H7 (cell line): ENCODE measurements around the gene CD72. TPM values are rescaled to one million over a fixed set of nuclear protein-coding genes. Genes with fewer than 3 reads are reported as not detected.
"Not testable (repeated sequence)": the region's sequence is repeated elsewhere in the genome, so short reads cannot be mapped to it uniquely, and the experiment has no call there.

Experiments
- DNase-seq: peaks from one replicate; pipeline ENCODE4 v3.0.0; 2012
- H3K27me3 ChIP-seq: 2 replicates; pipeline ENCODE4 v1.6.0; 2011; ENCODE audit warnings: mild to moderate bottlenecking, low read length; ENCODE audit not compliant: control insufficient read depth, insufficient read depth
- H3K36me3 ChIP-seq: replicated peaks from 2 replicates; pipeline ENCODE4 v1.5.1; 2011; ENCODE audit warnings: low read length; ENCODE audit not compliant: control insufficient read depth, insufficient read depth
- H3K4me3 ChIP-seq: 2 replicates; pipeline ENCODE4 v1.5.1; 2011; ENCODE audit warnings: low read depth, mild to moderate bottlenecking, control low read depth, low read length, moderate library complexity; ENCODE audit not compliant: insufficient read depth
- total RNA-seq: library from RNA; depleted of rRNA; stranded (reverse); fragments of >200 nt; shearing (Covaris generic); gene quantifications from 2 replicates; pipeline ENCODE4 v1.2.3, GENCODE V29; 2014

Gene CD72
- total RNA-seq, 1 experiment from 2014 or later, result 1.9 TPM

DNA sequence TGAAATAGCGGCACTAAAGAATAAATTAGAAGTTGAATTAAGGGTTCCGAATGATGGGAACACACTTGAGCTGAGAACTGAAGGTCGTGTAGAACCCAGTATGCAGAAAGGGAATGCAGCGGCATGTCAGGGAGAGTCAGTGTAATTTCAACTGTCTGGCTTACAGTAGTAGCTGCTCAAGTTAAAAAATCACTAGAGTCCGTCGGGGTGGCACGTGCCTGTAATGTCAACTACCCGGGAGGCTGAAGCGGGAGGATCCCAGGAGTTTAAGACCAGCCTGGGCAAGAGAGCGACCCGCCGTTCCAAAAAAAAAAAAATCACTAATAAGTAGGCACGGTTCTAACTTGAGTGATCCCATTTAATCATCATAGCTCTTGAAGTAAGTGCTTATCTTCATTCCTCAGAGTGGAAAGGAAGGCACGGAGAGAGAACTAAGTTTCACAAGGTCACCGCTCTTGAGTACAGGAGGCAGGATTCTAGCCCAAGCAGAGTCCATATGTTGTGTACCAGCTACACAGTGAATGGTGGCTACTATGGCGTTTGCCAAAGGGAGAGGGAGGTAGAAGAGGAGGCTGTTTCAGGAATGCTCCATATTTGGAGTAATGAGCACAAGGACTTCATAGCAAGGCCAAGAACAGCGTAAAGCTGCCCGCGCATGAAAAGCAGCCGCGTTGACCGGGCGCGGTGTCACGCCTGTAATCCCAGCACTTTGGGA, 38.8 kb upstream of the CD72 start:
- Histone ChIP-seq H3K4me3 (peak overlapping the region; percentile 59), H3K27me3 (no peaks in the 10 kb centered on the region)
- peak; percentile 54 for DNase-seq

DNA sequence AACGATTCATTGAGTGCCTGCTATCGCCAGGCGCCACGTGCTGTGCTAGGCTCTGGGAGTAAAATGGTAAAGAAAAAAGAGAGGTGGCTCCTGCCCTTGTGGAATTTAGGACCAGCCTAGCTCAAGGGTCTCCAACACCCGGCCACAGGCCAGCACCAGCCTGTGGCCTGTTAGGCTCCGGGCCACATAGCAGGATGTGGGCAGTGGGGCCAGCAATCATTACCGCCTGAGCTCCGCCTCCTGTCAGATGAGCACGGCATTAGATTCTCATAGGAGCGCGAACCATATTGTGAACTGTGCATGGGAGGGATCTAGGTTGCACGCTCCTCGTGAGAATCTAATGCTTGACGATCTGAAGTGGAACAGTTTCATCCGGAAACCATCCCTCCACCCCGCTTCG, 38.1 kb upstream of the CD72 start:
- H3K36me3 ChIP-seq, result peaks cover 5% of the 10 kb centered on the region
- H3K4me3 ChIP-seq, result no peak overlapping the region
- DNase-seq, result peak; percentile 10
- no peaks in the 10 kb centered on the region for H3K27me3 ChIP-seq

More for the DNA sequence above, 38.8 kb upstream of the CD72 start:
- H3K36me3 ChIP-seq, result peaks cover 7% of the 10 kb centered on the region

DNA sequence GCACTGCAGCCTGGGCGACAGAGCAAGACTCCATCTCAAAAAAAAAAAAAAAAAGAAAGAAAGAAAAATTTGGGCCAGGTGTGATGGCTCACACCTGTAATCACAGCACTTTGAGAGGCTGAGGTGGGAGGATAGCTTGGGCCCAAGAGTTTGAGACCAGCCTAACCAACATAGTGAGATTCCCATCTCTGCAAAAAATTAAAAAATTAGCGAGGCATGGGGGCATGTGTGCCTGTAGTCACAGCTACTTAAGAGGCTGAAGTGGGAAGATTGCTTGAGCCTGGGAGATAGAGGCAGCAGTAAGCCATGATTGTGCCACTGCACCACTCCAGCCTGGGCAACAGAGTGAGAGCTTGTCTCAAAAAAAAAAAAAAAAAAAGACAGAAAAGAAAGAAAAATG, 35.4 kb upstream of the CD72 start:
- no peak overlapping the region for H3K4me3 ChIP-seq
- DNase-seq, result no peak
- H3K36me3 ChIP-seq, result no peaks in the 10 kb centered on the region

DNA sequence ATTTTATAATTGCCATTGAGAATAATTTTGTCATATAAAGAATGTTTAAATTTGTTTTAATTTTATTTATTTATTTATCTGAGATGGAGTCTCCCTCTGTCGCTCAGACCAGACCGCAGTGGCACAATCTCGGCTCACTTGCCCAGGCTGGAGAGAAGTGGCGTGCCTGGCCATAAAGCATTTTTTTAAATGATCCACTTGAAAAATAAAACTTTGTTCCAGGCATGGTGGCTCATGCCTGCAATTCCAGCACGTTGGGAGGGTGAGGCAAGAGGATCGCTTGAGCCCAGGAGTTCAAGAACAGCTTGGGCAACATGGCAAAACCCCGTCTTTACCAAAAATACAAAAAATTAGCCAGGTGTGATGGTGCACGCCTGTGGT, 34.6 kb upstream of the CD72 start:
- no peaks in the 10 kb centered on the region for H3K27me3 ChIP-seq
- H3K4me3 ChIP-seq, result no peak overlapping the region
- no peaks in the 10 kb centered on the region for H3K36me3 ChIP-seq
- no peak for DNase-seq

More for the DNA sequence above, 35.4 kb upstream of the CD72 start:
- H3K27me3 ChIP-seq, result no peaks in the 10 kb centered on the region

DNA sequence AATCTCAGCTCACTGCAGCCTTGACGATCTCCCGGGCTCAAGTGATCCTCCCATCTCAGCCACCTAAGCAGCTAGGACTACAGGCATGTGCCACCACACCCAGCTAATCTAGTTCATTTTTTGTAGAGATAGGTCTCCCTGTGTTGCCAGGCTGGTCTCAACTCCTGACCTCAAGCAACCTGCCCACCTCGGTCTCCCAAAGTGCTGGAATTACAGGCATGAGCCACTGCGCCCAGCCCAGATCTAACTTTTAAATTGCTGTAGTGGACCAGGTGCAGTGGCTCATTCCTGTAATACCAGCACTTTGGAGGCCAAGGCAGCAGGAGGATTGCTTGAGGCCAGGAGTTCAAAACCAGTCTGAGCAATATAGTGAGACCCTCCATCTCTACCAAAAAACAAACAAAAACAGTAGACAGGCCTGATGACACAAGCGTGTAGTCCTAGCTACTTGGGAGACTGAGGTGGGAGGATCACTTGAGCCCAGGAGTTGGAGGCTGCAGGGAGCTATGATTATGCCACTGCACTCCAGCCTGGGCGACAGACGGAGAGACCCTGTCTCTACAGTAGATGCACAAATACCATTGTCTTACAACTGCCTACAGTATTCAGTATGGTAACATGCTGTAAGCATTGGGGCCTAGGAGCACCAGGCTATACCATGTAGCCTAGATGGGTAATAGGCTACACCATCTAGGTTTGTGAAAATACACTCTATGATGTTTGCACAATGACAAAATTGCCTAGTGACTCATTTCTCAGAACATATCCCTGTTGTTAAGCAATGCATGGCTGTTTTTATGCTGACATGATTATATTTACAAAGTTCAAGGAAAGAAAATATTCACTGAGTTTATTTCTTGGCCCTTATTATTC, 34.0 kb upstream of the CD72 start:
- no peaks in the 10 kb centered on the region for H3K36me3 ChIP-seq
- DNase-seq, result no peak
- H3K27me3 ChIP-seq, result peaks cover 1% of the 10 kb centered on the region; the same call in 1 of the 2 replicates
- no peak overlapping the region for H3K4me3 ChIP-seq

DNA sequence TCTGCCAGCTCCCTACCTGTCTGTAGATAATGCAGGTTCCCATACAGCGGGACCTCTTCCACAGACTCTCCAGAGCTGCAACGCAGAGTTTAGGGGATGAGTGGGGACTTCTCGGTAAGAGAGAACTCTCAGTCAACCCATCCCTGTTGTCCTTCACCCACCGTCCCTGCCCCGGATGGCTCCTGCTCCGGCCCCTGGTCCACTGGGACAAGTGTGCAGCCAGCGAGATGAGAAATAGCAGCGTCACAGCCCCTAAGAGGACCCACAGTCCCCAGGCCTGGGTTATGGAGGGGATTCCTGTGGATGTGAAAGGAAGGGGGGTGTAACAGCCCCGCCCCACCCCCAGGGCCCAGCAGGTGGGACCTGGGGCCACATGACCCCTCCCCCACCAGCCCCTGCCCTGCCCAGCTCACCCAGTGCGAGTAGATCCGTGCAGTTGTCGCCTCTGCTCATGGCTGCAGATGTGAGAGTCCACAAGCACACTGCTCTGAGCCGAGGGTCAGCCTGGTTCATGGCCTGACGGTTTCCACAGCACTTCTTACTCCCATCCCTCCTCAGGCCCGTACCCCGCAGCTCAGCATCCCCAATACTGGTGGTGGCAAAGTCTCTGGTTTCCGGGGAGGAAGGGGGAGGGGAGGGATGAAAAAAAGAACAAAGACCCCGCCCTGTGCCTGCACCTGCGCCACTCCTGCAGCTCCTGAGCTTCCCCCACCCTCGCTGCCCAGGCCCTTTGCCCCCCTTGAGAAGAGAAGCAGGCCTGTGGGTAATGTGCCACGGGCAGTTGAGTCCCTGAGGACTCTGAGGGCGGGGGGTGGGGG, 32.3 kb upstream of the CD72 start, which contains the start of gene SIT1:
TSS of gene SIT1 (minus strand) at position 591 of the 818 bp plus-strand sequence. CDS start at position 513, 78 bp downstream.
- Histone ChIP-seq H3K27me3 (peaks cover 1% of the 10 kb centered on the region; the same call in 1 of the 2 replicates), H3K4me3 (no peak within 1 kb of the TSS), H3K36me3 (no peaks in the 10 kb centered on the region)
- DNase-seq, result peak; percentile 79

DNA sequence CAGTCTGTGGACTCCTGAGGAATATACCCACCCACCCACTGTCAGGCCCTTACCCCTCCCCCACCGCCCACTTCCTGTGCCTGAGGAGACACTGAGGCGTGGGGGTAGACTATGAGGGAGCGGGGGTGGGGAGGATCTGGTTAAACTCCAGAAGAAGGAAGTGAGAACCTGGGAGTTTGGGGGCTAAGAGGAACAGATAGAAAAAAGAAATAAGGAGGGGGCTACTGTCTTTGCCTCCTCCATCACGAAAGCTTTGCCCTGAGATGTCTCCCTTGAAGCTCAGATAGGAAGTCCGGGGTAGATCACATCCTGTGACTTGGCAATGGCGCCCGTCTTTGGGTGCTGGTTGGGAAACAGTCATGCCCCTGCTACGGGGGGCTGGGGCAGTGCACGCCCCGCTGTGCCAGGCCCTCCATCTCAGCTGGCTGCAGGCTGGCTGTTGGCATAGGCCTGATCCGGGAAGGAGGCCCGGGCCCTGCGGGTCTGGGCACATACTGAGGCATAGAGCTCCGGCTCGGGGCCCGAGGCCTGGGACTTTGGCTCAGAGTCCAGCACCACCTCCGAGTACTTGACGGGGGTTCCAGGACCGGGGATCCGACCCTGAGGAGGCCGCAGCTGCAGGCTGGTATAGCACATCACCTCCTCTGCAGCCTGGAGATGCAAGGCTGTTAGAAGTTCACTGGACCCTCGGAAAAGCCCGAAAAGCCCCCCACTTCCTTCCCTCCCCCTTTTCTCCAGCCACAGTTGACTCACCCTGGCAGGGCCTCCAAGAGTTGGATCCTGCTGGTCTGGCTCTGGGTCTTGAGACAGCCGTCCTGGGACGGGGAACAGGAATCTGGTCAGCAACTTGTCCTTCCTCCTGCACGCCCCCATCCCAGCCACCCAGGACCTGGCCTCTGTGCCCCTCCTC, 31.5 kb upstream of the CD72 start:
- peak; percentile 46 for DNase-seq
- no peaks in the 10 kb centered on the region for H3K36me3 ChIP-seq
- H3K4me3 ChIP-seq, result no peak overlapping the region
- peaks cover 1% of the 10 kb centered on the region; the same call in 1 of the 2 replicates for H3K27me3 ChIP-seq

DNA sequence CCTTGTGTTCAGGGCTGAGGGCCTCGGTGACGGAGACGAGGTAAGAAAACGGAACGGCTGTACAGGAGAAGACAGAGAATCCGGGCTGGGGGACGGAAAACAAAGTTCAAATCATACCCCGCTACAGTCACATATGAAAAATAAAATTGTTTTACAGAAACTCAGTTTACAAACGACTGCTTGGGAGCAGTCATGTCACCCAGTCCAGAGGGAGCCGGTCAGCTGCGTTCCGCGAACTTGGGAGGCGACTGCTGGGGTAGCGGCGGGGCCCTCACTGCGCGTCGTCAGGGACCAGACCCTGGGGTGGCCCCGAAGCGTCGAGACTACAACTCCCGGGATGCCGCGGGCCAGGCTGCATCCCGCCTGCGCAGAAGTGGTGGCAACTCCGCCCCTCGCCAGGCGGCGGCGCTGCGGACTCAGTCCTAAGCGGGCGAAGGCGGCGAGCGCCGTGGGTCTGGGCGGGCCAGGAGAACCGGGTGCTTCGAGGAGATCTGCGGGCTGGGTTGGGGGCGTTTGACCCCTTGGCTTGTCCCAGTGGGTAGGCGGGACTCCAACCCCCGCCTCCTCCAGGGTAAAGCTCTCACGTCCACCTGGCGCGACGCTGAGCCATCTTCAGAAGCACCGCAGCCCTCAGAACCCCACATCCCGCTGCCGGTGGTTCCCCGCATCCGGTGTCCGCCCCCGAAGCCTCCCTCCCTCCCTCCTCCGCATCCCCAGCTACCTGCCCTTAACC, 28.5 kb upstream of the CD72 start:
- Histone ChIP-seq H3K27me3 (peaks cover 1% of the 10 kb centered on the region; the same call in 1 of the 2 replicates), H3K4me3 (peak overlapping the region; percentile 73), H3K36me3 (no peaks in the 10 kb centered on the region)
- peak; percentile 98 for DNase-seq

DNA sequence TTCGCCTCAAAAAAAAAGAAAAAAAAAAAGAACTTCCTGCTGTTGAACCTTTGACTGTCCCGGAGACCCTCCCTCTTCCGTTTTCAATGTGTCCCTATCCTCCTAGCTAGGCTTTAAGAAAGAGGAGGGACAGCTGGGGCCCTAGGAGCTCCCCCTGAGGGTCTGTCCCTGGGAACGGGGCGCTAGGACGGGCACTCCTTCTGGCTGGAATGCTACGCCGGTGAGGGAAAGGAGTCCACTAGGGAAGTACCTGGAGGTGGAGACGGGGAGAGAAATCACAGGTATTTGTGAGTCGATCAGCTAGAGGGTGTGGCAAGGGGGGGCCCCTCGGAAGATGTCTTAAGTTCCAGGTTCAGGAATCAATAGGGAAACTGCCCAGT, 27.9 kb upstream of the CD72 start:
- Histone ChIP-seq H3K36me3 (no peaks in the 10 kb centered on the region), H3K4me3 (peak overlapping the region; percentile 73), H3K27me3 (peaks cover 1% of the 10 kb centered on the region; the same call in 1 of the 2 replicates)
- DNase-seq, result peak; percentile 90

DNA sequence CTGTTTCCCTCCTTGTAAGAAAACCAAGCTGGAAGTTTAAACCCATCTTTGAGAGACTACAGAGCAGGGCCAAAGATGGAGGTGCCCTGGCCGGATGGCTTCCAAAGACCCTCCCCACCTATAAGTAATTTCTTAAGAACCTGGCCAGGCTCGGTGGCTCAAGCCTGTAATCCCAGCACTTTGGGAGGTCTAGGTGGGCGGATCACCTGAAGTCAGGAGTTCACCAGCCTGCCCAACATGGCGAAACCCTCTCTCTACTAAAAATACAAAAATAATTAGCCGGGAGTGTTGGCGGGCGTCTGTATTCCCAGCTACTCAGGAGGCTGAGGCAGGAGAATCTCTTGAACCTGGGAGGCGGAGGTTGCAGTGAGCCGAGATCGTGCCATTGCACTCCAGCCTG, 27.5 kb upstream of the CD72 start:
- not testable (repeated sequence) for H3K36me3 ChIP-seq, H3K27me3 ChIP-seq
- peak overlapping the region; percentile 73 for H3K4me3 ChIP-seq
- DNase-seq, result peak; percentile 21

DNA sequence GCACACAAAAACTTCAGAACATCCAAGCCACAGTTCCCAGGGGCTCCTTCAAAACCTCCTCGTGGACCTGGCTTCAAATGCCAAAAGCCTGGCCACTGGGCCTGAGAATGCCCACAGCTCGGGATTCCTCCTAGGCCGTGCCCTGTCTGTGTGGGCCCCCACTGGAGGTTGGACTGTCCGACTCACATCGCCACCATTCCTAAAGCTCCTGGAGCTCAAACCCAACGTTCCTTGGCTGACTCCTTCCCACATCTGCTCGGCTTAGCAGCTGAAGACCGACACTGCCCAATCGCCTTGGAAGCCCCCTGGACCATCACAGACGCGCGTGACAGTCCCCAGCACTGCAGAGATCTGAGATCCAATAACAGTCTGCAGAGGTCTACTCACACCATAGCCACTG, 24.8 kb upstream of the CD72 start:
- Histone ChIP-seq H3K27me3 (peaks cover 1% of the 10 kb centered on the region; the same call in 1 of the 2 replicates), H3K36me3 (no peaks in the 10 kb centered on the region), H3K4me3 (no peak overlapping the region)
- DNase-seq, result no peak

DNA sequence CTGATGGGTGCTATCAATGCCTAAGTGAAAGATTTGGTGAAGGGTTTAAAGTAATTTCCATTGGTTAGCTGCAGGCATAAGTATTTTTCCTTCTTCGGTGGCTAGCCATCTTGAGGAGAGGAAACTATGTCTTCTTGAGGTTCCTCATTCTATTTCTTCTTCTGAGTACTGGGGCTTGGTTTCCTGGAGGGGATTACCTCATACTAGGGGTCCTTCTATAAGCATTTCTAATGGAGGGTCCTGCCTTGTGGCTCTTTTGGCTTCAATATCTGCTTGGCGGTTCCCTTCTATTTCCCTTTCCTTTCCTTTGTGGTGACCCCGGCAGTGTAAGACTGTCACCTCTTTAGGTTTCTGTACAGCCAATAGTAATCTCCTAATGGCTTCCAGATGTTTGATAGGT, 23.3 kb upstream of the CD72 start:
- not testable (repeated sequence) for DNase-seq, H3K27me3 ChIP-seq, H3K36me3 ChIP-seq, H3K4me3 ChIP-seq

DNA sequence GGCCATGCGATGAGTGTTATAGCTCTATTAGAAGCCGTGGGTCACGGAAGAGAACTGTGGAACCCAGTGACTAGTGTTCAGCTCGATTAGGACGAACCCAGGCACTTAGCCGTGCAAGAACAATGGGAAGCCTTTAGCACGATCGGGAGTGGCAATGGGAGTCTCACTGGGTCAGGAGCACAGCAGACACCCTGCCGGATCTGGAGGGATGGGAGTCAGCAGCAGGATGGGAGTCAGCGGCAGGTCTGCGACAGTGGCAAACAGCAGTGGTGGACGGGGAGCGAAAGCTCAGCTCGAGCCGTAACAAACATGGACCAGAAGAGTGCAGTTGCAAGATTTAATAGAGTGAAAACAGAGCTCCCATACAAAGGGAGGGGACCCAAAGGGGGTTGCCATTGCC, 22.2 kb upstream of the CD72 start:
- H3K4me3 ChIP-seq, H3K36me3 ChIP-seq, H3K27me3 ChIP-seq, DNase-seq: not testable (repeated sequence)
